ENCODE results near the gene CDH23. TPM values are rescaled to one million over a fixed set of nuclear protein-coding genes. Genes with fewer than 3 reads are reported as not detected.

CDH23 gene
- total RNA-seq, 1 donor from 2014 or later, result 5.1 TPM

GRCh38 chr10:71564194-71564820 lies 167.6 kb downstream of the CDH23 start:
- DNase-seq (ENCODE audit: low spot score), result no peak

GRCh38 chr10:71565284-71566000 lies 168.7 kb downstream of the CDH23 start:
- no peak for DNase-seq (ENCODE audit: low spot score)

GRCh38 chr10:71567006-71567405 lies 170.3 kb downstream of the CDH23 start:
- DNase-seq (ENCODE audit: low spot score), result no peak

GRCh38 chr10:71568896-71569492 lies 172.3 kb downstream of the CDH23 start:
- DNase-seq (ENCODE audit: low spot score), result no peak

- peak; percentile 72 for DNase-seq (ENCODE audit: low spot score)
Observed at GRCh38 chr10:71569775-71570588, 173.3 kb downstream of the CDH23 start.

GRCh38 chr10:71571460-71572175 lies 174.9 kb downstream of the CDH23 start:
- no peak for DNase-seq (ENCODE audit: low spot score)

- DNase-seq (ENCODE audit: low spot score), result no peak
Observed at GRCh38 chr10:71572962-71573361, 176.2 kb downstream of the CDH23 start.

GRCh38 chr10:71573562-71574518 lies 177.1 kb downstream of the CDH23 start:
- no peak for DNase-seq (ENCODE audit: low spot score)

GRCh38 chr10:71575451-71575850 lies 178.7 kb downstream of the CDH23 start:
- DNase-seq (ENCODE audit: low spot score), result peak; percentile 14

GRCh38 chr10:71575934-71576801 lies 179.4 kb downstream of the CDH23 start:
- DNase-seq (ENCODE audit: low spot score), result no peak

DNA sequence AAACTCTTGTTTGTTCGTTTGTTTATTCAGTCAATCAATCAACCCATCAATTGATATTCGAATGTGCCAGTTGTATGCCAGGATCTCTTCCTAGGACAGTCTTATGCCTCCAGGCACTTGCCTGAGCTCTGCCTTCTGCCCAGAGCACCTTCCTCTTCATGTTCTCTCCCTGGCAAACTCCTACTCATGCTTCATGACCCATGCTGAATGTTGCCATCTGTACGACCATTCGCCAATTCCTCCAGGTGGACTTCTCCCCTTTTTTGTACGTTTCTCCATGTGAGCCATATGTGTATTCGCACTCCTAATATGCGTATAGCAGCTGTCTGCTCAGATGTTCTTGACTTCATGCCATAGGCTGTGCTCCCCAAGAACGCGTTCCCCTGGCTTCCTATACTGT lies 180.1 kb downstream of the CDH23 start:
- DNase-seq (ENCODE audit: low spot score), result no peak

DNA sequence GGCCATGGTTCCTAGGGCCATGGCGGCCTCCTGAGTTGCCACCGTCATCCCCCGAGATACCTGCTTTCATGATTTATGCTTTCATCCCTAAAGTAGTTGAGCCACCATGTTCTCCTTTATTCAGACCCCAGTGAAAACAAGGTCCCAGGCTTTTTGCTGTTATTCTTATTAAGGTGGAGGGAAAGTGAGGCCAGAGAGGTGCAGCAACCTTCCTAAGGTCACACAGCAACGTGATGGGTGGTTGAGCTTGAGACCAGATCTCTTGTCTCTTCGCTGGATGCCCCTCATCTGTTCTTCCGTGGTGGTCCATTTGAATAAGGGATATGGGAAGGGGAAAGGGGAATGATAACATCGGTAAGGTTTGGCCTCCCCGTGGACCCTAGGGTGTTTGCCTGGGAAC lies 180.6 kb downstream of the CDH23 start:
- DNase-seq (ENCODE audit: low spot score), result no peak

DNA sequence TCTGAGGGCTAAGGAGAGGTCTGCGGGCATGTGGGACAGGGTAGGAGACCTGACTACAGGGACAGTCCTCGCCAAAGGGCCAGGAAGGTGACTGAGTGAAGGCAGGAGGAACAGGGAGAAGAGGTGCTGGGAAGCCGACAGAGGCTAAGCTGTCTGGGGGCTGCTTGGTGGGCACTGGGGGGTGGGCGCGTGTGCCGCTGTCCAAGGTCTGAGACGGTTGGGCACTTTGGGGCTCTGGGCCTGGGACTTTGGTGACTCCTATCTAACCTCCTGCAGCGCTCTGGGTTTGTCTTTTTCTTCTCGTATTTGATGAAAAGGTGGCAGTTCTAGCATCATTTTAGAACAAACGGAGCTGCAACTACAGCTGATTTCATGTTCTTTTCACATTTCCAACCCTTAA lies 181.3 kb downstream of the CDH23 start:
- no peak for DNase-seq (ENCODE audit: low spot score)

DNA sequence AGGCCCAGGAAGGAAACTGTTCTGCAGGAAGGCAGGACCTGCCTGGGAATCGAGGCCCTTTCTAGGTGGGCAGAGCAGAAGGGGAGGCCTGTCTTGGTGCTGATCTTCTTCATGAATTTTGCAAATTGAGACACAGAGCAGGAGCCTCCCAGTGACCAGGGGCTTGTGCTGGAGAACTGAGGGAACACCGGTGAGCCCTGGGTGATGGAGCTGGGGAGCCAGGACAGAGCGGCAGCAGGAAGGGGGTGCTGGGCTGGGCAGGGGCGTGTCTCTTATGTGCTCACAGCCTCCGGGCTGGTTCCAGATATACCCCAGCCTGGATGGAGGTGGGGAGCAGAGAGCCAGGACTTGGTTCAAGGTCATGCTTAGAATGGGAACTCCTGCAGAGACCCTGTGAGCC lies 182.9 kb downstream of the CDH23 start:
- no peak for DNase-seq (ENCODE audit: low spot score)

GRCh38 chr10:71580415-71580814 lies 183.7 kb downstream of the CDH23 start:
- no peak for DNase-seq (ENCODE audit: low spot score)

DNA sequence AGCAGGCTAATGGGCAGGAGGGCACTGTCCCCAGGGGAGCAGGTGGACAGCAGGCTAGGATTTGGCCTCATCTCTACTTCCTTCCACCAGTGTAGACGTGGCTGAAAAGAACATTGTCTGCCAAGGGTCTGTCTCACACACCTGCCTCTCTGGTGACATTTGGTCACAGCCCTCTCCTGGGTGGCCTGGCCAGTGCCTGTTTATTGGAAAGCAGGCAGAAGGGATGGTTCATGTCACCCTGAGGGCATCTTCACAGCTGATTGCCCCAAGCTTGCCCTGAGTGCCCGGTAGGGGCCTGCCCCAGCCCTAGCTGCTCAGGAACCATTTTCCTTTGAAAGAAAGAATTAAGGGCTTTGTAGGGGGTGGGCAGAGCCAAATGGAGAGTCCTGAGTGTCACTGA lies 184.2 kb downstream of the CDH23 start:
- DNase-seq (ENCODE audit: low spot score), result no peak

- no peak for DNase-seq (ENCODE audit: low spot score)
Observed at GRCh38 chr10:71581376-71581775, 184.7 kb downstream of the CDH23 start.

- DNase-seq (ENCODE audit: low spot score), result peak; percentile 28
Observed at GRCh38 chr10:71582019-71582418, 185.3 kb downstream of the CDH23 start.

Data from mucosa of gallbladder (tissue), 1 donor.